ENCODE data around the gene PPM1N. TPM values are rescaled to one million over a fixed set of nuclear protein-coding genes. Genes with fewer than 3 reads are reported as not detected.

The PPM1N gene
- polyA plus RNA-seq, 3 donors = 1.3 to 4.3 (median 2.7) TPM

DNA sequence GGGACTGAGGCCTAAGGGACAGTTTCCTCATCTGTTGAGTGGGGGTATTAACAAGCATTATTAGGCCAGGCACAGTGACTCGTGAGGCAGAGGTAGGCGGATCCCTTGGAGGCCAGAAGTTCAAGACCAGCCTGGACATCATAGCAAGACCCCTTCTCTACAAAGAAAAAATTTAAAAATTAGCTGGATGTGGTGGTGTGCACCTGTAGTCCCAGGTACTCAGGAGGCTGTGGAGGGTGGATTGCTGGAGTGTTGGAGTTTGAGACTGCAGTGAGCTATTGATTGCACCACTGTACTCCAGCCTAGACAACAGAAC, 41.8 kb upstream of the PPM1N start:
- H3K4me3 ChIP-seq (replicated peaks in 1 of 3; ENCODE audit: low read depth in 2 of 3, low read length in 3 of 3) = peak overlapping the region in 1 of 3 experiments; percentile 33
- H4K20me1 ChIP-seq (ENCODE audit: insufficient read depth, low read length) = no peaks in the 10 kb centered on the region
- Mint-ChIP-seq H3K4me3 (peak overlapping the region; percentile 60 to 75), H3K27ac (peak overlapping the region; percentile 97 to 99 (median 98)), H3K36me3 (peaks cover 0 to 3% of the 10 kb centered on the region in 2 donors), H3K9me3 (peaks cover 0 to 4% (median 0%) of the 10 kb centered on the region in 7 donors), H3K27me3 (ENCODE audit: low read depth in 3 of 3) (peaks cover 16 to 22% (median 16%) of the 10 kb centered on the region in 3 donors), H3K4me1 (peaks cover 46% of the 10 kb centered on the region)
- no peaks in the 10 kb centered on the region for H3K36me3 ChIP-seq (replicated peaks in 1 of 2; ENCODE audit: control insufficient read depth in 1 of 2, insufficient read depth in 2 of 2, low read length in 2 of 2)
- H3K27me3 ChIP-seq (ENCODE audit: control insufficient read depth in 2 of 2, insufficient read depth in 2 of 2, low read length in 2 of 2) = peaks cover 0 to 8% of the 10 kb centered on the region in 2 donors
- intact Hi-C loops (cut with micrococcal nuclease) = loop anchor here in 1 of 2 donors (1.0 kb wide), 1 partner anchor 11 kb away; the partner anchor contains the start of gene FOSB
- no peaks in the 10 kb centered on the region for H3K79me2 ChIP-seq (ENCODE audit: insufficient read depth, low read length)
- H3K4me1 ChIP-seq (ENCODE audit: control insufficient read depth in 1 of 2, insufficient read depth in 2 of 2, low read length in 2 of 2) = peaks cover 51 to 55% of the 10 kb centered on the region in 2 donors
- H3K4me2 ChIP-seq (replicated peaks; ENCODE audit: extremely low read depth, low read length, poor library complexity, severe bottlenecking) = peak overlapping the region; percentile 40
- peak overlapping the region; percentile 92 for H3K27ac ChIP-seq (ENCODE audit: low read depth in 1 of 2, low read length in 2 of 2)
- H3K9me3 ChIP-seq (replicated peaks in 1 of 2; ENCODE audit: control insufficient read depth in 1 of 2, insufficient read depth in 1 of 2, low read length in 2 of 2) = no peaks in the 10 kb centered on the region
- no peak overlapping the region for H2AFZ ChIP-seq (ENCODE audit: insufficient read depth, low read depth, low read length, poor library complexity, severe bottlenecking)
- WGBS (ENCODE audit: insufficient coverage) = no CpG with 5 or more reads among the region's 2 CpGs
- TF ChIP-seq, protein P1, sequence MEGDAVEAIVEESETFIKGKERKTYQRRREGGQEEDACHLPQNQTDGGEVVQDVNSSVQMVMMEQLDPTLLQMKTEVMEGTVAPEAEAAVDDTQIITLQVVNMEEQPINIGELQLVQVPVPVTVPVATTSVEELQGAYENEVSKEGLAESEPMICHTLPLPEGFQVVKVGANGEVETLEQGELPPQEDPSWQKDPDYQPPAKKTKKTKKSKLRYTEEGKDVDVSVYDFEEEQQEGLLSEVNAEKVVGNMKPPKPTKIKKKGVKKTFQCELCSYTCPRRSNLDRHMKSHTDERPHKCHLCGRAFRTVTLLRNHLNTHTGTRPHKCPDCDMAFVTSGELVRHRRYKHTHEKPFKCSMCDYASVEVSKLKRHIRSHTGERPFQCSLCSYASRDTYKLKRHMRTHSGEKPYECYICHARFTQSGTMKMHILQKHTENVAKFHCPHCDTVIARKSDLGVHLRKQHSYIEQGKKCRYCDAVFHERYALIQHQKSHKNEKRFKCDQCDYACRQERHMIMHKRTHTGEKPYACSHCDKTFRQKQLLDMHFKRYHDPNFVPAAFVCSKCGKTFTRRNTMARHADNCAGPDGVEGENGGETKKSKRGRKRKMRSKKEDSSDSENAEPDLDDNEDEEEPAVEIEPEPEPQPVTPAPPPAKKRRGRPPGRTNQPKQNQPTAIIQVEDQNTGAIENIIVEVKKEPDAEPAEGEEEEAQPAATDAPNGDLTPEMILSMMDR (IDR thresholded peaks at IDR 0.05) = no peak
- peak overlapping the region; percentile 78 for H3K9ac ChIP-seq (ENCODE audit: insufficient read depth, low read length, poor library complexity, severe bottlenecking)
- DNase-seq = no peak

DNA sequence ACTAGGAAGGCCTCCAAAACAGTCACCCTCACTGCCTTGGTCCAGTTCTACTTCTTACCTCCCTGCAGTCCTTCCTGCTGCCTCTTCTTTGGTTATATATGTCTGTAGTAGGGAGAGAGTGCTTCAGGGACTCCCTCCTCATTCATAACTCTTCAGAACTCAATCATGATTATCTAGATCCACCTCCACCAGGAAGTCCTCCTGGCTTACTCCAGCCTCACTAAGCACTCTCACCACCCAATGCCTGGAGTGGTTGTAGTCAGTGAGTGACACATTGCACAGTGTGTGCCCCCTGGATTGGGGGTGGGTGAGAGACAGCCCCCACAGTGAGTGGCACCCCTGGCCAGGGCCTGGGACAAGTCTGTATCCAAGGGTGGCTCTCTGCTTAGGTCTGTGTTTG, 40.5 kb upstream of the PPM1N start:
- H3K27ac ChIP-seq (ENCODE audit: low read depth in 1 of 2, low read length in 2 of 2) = no peak overlapping the region
- H3K4me3 Mint-ChIP-seq = no peak overlapping the region
- no peak for DNase-seq
- no peaks in the 10 kb centered on the region for H3K36me3 ChIP-seq (replicated peaks in 1 of 2; ENCODE audit: control insufficient read depth in 1 of 2, insufficient read depth in 2 of 2, low read length in 2 of 2)
- no peaks in the 10 kb centered on the region for H4K20me1 ChIP-seq (ENCODE audit: insufficient read depth, low read length)
- peaks cover 40% of the 10 kb centered on the region for H3K4me1 Mint-ChIP-seq
- peaks cover 46 to 52% of the 10 kb centered on the region in 2 donors for H3K4me1 ChIP-seq (ENCODE audit: control insufficient read depth in 1 of 2, insufficient read depth in 2 of 2, low read length in 2 of 2)
- H3K36me3 Mint-ChIP-seq = peaks cover 0 to 3% of the 10 kb centered on the region in 2 donors
- intact Hi-C loops (cut with micrococcal nuclease) = no loop called here
- H3K27me3 Mint-ChIP-seq (ENCODE audit: low read depth in 3 of 3) = peaks cover 5 to 12% (median 10%) of the 10 kb centered on the region in 3 donors
- H3K27ac Mint-ChIP-seq = peak overlapping the region in 6 of 7 donors; percentile 16 to 99 (median 71)
- H3K27me3 ChIP-seq (ENCODE audit: control insufficient read depth in 2 of 2, insufficient read depth in 2 of 2, low read length in 2 of 2) = no peaks in the 10 kb centered on the region
- H3K9me3 ChIP-seq (replicated peaks in 1 of 2; ENCODE audit: control insufficient read depth in 1 of 2, insufficient read depth in 1 of 2, low read length in 2 of 2) = no peaks in the 10 kb centered on the region
- H3K9ac ChIP-seq (ENCODE audit: insufficient read depth, low read length, poor library complexity, severe bottlenecking) = no peak overlapping the region
- H2AFZ ChIP-seq (ENCODE audit: insufficient read depth, low read depth, low read length, poor library complexity, severe bottlenecking) = no peak overlapping the region
- TF ChIP-seq, protein P1 (IDR thresholded peaks at IDR 0.05) = no peak
- no peaks in the 10 kb centered on the region for H3K79me2 ChIP-seq (ENCODE audit: insufficient read depth, low read length)
- peaks cover 0 to 2% (median 0%) of the 10 kb centered on the region in 7 donors for H3K9me3 Mint-ChIP-seq
- H3K4me2 ChIP-seq (replicated peaks; ENCODE audit: extremely low read depth, low read length, poor library complexity, severe bottlenecking) = no peak overlapping the region
- H3K4me3 ChIP-seq (replicated peaks in 1 of 3; ENCODE audit: low read depth in 2 of 3, low read length in 3 of 3) = no peak overlapping the region

All from CD14-positive monocyte (primary cell).